Measurements from ENCODE around the gene HES3.

Gene HES3

GRCh38 chr1:6276811-6277555 is 33.0 kb downstream of the HES3 start:
- DNase-seq (ENCODE audit: low read depth in 2 of 3, low spot score in 2 of 3) = no peak

DNA sequence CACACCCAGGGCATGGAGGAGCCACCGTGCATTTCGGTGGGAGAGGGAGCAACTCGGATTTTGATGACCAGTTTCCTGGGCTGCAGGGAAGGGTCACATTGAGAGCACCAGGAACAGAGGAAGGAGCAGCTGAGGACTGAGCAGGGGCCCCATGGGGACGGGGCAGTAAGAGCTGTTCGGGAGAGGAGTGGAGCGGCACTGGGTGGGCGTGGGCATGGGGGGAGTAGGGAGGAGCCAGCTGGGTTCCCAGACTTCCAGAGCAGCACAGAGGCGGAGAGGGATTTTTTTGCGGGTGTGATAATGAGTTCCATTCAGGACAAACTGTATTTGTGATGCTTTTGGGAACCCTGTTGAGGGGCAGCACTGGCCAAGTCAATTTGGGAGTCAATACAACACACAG is 34.3 kb downstream of the HES3 start:
- DNase-seq (ENCODE audit: low read depth in 2 of 3, low spot score in 2 of 3) = no peak

DNA sequence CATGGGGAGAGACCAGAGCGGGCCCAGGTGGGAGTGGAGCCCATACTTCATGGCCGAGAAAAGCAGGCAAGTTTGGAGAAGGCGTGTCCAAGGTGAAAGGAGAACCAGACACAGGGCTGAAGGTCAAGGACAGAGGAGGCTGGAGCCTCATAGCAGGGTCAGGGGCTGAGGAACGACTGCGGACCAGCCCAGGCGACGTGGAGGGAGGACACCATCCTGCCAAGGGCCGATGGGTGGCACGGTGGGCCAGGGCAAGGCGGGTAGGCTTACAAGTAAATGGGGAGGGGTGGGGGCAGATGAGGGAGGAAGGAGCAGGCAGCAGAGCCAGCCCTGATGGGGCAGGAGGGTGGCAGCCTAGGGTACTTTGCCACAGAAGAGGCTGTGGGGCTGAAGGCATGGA is 35.1 kb downstream of the HES3 start:
- DNase-seq (ENCODE audit: low read depth in 2 of 3, low spot score in 2 of 3) = no peak

- DNase-seq (ENCODE audit: low read depth in 2 of 3, low spot score in 2 of 3) = no peak
Measured at GRCh38 chr1:6279613-6280383, 35.8 kb downstream of the HES3 start.

DNA sequence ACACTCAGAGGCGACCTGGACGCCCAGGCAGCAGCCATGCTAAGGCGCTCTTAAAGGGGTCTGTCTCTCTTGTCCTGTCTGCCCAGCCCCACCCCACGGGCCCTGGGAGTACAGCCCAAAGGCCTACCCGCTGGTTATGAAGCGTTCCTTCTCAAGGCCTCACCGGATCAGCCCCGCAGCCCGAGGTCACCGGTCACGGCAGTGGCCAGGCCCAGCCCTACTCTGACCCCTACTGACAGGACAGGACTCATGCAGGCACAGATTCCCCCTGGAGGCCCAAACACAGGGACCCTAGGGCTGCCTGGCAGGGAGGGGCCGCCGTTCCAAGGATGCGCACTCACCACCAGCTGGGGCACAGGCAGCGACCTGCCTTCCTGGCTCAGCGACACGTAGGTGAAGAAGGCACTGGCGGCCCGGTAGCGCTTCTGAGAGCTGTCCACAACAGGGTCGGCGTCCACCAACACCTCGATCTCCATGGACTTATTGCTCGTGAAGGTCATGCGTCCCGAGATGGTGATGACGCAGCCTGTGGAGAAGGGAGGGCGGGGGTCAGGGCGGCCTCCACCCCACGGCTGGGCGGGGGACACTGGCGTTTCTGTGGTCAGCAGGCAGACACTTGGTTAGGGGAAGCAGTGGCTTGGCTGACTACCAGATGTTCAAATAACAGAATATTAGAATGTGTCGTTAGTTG is 36.9 kb downstream of the HES3 start:
- no peak for DNase-seq (ENCODE audit: low read depth in 2 of 3, low spot score in 2 of 3)

DNA sequence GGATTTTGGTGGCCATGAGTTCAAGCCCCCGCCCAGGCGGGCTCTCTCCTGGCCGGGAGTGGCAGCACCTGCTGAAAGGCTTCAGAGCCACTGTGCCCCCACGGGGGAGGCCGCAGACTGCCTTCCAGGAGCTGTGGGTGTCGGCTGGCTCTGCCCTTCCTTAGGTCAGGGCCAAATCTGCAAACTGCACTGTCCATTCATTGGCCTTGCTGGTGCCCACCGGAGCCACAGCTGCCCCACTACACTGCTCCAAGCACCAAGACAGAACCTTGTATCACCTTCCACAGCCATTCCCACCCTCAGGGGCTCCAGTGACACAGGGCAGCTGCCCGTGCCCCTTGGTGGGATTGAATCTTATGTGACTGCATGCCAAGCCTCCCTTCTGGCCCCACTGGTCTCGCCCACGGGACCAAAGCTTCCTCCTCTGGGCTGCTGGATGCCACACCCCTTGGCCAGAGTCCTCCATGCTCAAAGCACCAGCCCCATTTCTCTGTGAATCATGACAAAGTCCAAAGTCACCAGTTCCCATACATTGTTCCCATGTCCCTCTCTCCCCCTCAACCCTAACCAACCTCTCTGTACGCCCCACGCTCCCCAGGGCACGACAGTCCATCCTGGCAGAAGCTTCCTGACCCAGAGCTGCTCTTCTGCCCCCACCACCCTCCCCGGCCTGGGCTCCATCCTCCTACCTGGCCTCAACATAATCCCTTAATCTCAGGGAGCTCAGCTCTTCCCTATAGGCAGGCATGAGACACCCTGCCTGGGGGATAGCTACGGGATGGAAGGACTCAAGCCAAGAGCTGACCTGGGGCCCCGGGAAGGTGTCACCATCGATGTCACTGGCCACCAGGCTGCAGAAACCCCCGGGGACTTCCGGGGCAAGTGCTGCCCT is 37.8 kb downstream of the HES3 start:
- DNase-seq (ENCODE audit: low read depth in 2 of 3, low spot score in 2 of 3) = no peak

GRCh38 chr1:6282577-6283270 is 38.7 kb downstream of the HES3 start:
- no peak for DNase-seq (ENCODE audit: low read depth in 2 of 3, low spot score in 2 of 3)

GRCh38 chr1:6285336-6285735 is 41.4 kb downstream of the HES3 start:
- DNase-seq (ENCODE audit: low read depth in 2 of 3, low spot score in 2 of 3) = no peak

DNA sequence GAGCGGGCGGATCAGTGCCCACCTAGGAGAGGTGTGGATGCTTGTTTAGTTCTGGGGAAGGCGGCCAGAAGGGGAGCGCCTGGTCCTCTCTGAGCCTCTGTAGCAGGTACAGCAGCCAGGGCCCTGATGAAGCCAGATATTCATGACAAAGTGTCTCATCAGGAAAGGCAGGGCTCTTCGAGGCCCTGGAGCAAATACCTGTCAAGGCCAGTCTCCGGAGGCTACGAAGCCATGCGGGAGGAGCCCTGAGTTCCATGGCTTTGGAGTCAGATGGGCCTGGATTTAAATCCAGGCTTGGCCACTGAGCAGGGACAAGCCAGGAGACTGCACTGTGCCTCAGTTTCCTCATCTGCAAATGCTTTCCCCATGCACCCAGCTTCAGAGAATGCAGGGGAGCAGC is 42.3 kb downstream of the HES3 start:
- no peak for DNase-seq (ENCODE audit: low read depth in 2 of 3, low spot score in 2 of 3)

GRCh38 chr1:6287029-6287428 is 43.0 kb downstream of the HES3 start:
- DNase-seq (ENCODE audit: low read depth in 2 of 3, low spot score in 2 of 3) = no peak

DNA sequence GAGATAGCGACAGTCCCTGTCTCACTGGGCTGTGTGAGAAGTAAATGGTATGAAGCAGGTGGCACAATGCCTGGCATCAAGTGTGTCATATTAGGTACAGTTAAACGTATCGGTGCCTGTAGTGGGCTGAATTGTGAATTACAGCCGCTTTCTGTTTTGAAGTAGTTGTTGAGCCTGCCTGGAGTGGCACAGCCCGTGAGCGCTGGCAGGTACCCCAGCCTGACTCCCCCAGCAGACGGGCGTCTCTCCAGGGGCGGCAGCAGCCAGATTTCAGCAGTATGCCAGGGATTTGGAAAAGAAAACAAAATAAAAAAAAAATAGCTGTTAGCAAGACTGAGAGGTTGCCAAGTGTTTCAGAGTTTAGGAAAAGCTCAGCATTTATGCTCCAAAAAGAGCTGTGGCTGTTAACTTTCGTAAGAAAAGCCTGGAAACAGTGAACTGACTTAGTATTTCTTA is 43.5 kb downstream of the HES3 start:
- no peak for DNase-seq (ENCODE audit: low read depth in 2 of 3, low spot score in 2 of 3)

DNA sequence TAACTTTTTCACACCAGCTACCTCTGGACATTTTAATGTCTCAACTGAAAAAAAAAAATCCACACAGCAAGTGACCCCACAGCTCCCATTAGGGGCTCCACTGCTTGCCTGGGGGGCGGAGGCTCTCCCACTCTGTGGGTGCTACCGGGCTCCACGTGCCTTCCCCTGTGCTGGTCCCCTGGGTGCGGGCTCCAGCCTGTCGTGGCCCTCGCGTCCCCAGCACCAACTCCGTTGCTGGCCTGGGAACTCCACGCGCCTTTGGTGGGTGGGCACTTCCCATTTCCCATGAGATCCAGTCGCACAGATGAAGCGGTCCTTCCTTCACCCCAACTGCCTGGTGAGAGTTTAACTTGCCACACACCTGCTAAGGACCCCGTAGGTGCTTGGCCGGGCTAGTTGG is 44.0 kb downstream of the HES3 start:
- no peak for DNase-seq (ENCODE audit: low read depth in 2 of 3, low spot score in 2 of 3)

GRCh38 chr1:6288665-6289064 is 44.7 kb downstream of the HES3 start:
- no peak for DNase-seq (ENCODE audit: low read depth in 2 of 3, low spot score in 2 of 3)

GRCh38 chr1:6292102-6292501 is 48.1 kb downstream of the HES3 start:
- no peak for DNase-seq (ENCODE audit: low read depth in 2 of 3, low spot score in 2 of 3)

- DNase-seq (ENCODE audit: low read depth in 2 of 3, low spot score in 2 of 3) = no peak
Measured at GRCh38 chr1:6294080-6294889, 50.3 kb downstream of the HES3 start.

- no peak for DNase-seq (ENCODE audit: low read depth in 2 of 3, low spot score in 2 of 3)
Measured at GRCh38 chr1:6294890-6295556, 51.0 kb downstream of the HES3 start.
